Astrocyte (in vitro differentiated cells and primary cell): ENCODE results near the gene ADAMTS10.

Experiments
- EZH2 ChIP-seq: IDR thresholded peaks from 2 replicates; pipeline ENCODE4 v1.6.1; 2012; ENCODE audit warnings: mild to moderate bottlenecking, low read length, inconsistent platforms; ENCODE audit not compliant: insufficient read depth
- TF ChIP-seq, protein P1 (sequence below): IDR thresholded peaks from 2 replicates; pipeline ENCODE4 v1.5.1; 2011; ENCODE audit warnings: low read depth, mild to moderate bottlenecking, inconsistent platforms, low read length, moderate library complexity; ENCODE audit not compliant: insufficient read depth

DNA sequence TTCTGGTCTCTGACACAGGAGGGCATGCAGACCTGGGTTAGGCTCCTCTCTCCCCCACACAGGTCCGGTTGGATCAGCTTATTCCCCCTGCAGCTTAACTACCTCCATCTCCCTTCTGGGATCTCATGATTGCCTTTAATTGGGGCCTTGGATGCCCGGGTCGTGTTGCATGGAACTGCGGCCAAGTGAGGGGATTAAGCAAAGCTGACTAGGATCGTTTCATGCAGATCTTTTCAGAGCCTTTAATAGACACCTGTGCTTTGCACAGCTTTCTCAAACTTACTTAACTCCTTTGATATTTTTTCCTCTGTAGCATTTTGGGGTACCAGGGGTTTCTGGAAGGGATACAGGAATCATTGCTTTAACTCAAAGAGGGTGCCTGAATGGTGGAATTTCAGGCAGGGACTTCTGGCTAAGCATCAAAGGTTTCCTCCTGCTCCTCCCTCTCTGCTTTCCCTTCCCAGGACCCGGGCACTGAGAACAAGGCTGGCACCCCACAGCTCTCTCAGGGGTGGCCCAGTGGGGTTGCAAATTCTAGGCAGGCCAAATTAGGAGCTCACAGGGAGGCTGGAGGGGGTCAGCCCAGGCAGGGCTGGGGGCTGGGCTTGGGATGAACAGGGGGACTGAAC lies 20.4 kb upstream of the ADAMTS10 start:
- TF ChIP-seq, protein P1, sequence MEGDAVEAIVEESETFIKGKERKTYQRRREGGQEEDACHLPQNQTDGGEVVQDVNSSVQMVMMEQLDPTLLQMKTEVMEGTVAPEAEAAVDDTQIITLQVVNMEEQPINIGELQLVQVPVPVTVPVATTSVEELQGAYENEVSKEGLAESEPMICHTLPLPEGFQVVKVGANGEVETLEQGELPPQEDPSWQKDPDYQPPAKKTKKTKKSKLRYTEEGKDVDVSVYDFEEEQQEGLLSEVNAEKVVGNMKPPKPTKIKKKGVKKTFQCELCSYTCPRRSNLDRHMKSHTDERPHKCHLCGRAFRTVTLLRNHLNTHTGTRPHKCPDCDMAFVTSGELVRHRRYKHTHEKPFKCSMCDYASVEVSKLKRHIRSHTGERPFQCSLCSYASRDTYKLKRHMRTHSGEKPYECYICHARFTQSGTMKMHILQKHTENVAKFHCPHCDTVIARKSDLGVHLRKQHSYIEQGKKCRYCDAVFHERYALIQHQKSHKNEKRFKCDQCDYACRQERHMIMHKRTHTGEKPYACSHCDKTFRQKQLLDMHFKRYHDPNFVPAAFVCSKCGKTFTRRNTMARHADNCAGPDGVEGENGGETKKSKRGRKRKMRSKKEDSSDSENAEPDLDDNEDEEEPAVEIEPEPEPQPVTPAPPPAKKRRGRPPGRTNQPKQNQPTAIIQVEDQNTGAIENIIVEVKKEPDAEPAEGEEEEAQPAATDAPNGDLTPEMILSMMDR = no peak
- TF ChIP-seq EZH2 = no peak
